MG63 (cell line): Measurements from ENCODE around the gene KRT81. TPM values are rescaled to one million over a fixed set of nuclear protein-coding genes. Genes with fewer than 3 reads are reported as not detected.

Source experiments
- DNase-seq: peaks from one replicate; pipeline ENCODE4 v3.0.0-alpha.2; 2020
- H3K27me3 ChIP-seq: fragments of 250-450 bp; sonication (Bioruptor Pico); 2 replicates; pipeline ENCODE4 v1.5.1; 2020; ENCODE audit warnings: mild to moderate bottlenecking, moderate library complexity
- H3K36me3 ChIP-seq: fragments of 250-450 bp; sonication (Bioruptor Pico); 2 replicates; pipeline ENCODE4 v1.5.1; 2020; ENCODE audit warnings: mild to moderate bottlenecking, moderate library complexity
- H3K4me3 ChIP-seq: fragments of 250-450 bp; sonication (Bioruptor Pico); 2 replicates; pipeline ENCODE4 v1.5.1; 2020; ENCODE audit warnings: mild to moderate bottlenecking, moderate library complexity
- H3K9me3 ChIP-seq: fragments of 250-450 bp; sonication (Bioruptor Pico); 2 replicates; pipeline ENCODE4 v1.5.1; 2020; ENCODE audit warnings: mild to moderate bottlenecking, moderate library complexity
- total RNA-seq: library from RNA; depleted of rRNA; stranded (reverse); fragments of >200 nt; shearing (Covaris generic); gene quantifications from 2 replicates; pipeline ENCODE4 v1.2.3, GENCODE V29; 2014; ENCODE audit warnings: low replicate concordance; rRNA removed

Gene KRT81
- 2.2 and 3.8 TPM in 2 replicates for total RNA-seq

DNA sequence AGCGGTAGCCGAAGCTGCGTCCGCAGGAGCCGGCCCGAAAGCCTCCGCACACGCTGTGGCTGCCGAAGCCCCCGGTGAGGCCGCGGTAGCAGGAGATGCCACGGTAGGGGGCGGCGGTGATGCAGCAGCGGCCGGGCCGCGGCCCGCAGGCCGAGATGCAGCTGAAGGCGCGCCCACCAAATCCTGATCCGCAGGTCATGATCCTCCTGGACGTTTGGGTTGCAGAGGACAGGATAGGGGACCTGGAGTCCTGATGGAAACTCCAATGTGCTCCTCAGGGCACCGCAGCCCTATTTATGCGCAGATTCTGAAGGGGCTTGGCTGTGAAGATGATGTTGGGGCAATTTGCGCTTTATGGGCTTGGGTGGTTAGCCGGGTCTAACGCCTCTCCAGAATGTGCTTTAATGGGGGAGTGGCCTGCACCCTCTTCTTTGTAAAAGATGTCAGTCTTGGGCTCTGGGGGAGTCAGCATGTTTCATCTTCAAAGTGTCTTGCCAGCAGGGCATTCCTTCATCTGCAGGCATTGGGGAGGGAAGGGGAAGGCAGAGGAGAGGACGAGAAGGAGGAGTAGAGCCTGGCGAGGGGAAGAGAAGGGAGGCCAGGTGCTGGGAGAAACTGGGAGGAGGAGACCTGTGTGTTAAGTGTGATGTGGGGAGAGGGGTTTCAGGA lies at the start of gene KRT81:
TSS of gene KRT81 (minus strand) at position 268 of the 669 bp plus-strand sequence. CDS start at position 199, 69 bp downstream.
- Histone ChIP-seq H3K9me3 (no peaks in the 10 kb centered on the region), H3K27me3 (no peaks in the 10 kb centered on the region), H3K36me3 (no peaks in the 10 kb centered on the region), H3K4me3 (no peak within 1 kb of the TSS)
- no peak for DNase-seq

DNA sequence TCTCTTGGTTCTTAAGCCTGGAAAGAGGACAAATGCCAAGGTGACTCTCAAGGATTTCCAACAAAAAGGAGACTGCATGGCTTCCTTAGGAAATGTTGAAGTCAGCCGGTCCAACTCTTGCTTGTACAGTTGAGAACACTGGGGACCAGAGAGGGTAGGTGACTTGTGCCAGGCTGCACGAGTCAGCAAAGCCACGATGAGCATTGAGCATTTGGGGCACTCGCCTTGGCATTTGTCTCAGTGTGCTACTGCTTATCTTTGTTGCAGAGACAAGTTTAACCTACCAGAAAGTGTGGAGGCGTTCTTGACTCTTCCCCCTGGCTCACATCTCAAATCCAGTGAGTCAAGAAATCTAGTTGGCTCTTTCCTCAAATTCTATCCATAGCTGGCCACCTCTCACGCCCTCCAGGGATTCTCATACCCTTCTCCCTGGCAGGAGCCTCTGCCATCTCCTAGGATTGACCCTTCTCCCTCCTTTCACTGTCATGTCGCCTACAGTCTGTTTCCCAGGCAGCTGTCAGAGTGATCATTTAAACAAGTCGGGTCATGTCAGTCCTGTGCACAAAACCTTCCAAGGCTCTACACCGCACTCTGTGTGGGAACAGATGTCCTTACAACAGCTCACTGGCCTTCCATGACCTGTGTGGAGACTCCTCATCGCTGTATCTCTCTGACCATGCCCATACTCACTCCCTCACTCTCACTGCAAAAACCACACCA lies 47.1 kb upstream of the KRT81 start:
- DNase-seq: peak; percentile 59
- Histone ChIP-seq H3K27me3 (no peaks in the 10 kb centered on the region), H3K36me3 (no peaks in the 10 kb centered on the region), H3K9me3 (peaks cover 2% of the 10 kb centered on the region; the same call in 1 of the 2 replicates), H3K4me3 (no peak overlapping the region)

- Histone ChIP-seq H3K9me3 (peaks cover 2% of the 10 kb centered on the region; the same call in 1 of the 2 replicates), H3K4me3 (no peak overlapping the region), H3K36me3 (no peaks in the 10 kb centered on the region), H3K27me3 (no peaks in the 10 kb centered on the region)
- no peak for DNase-seq
Observed at GRCh38 chr12:52337054-52337453, 45.7 kb upstream of the KRT81 start.

- peaks cover 2% of the 10 kb centered on the region; the same call in 1 of the 2 replicates for H3K9me3 ChIP-seq
- no peak overlapping the region for H3K4me3 ChIP-seq
- H3K36me3 ChIP-seq: no peaks in the 10 kb centered on the region
- no peak for DNase-seq
- H3K27me3 ChIP-seq: no peaks in the 10 kb centered on the region
Observed at GRCh38 chr12:52336641-52337040, 45.3 kb upstream of the KRT81 start.

DNA sequence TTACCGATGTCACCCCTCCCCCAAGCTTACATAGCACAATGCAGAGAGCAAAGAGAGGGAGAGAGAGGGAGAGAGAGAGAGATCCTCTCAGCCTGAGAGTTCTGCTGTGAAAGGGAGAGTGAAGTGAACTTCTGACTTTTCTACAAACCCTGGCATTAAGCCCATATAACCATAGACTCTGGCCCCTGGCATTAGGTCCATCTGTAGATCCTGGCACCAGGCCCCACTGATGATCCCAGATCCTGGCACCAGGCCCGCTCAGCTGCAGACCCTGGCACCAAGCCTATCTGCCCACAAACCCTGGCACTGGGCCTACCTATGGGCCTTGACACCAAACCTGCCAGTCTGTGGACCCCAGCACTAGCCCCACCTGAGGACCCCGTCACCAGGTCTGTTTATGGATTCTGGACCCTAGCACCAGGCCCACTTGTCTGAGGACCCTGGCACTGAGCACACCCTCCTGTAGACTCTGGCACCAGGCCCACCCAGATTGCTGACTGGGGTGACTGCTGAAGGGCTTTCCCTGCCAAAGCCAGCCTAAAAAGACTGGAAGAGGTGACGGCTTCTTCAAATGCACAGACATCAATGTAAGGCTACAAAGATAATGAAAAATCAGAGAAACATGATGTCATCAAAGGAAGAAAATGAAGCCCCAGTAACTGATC lies 44.4 kb upstream of the KRT81 start:
- no peak overlapping the region for H3K4me3 ChIP-seq
- DNase-seq: no peak
- no peaks in the 10 kb centered on the region for H3K36me3 ChIP-seq
- no peaks in the 10 kb centered on the region for H3K27me3 ChIP-seq
- peaks cover 2% of the 10 kb centered on the region; the same call in 1 of the 2 replicates for H3K9me3 ChIP-seq

DNA sequence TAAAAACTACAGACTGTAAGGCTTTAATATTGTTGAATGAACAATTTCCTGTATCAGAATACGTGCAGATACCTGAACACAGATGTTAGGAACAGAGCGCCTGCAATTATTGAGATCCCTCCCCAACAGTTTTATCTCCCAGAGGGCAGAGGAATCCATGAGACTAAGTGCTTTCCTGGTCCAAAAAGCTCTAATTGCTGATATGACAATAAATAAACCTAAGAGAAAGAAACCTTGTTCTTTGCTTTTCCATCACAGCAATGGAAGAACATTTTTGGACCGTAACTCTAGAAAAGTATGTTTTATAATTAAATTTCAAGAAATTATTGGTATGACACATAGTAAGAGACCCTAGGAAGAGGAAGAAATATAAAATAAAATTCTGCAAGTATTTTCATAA lies 42.9 kb upstream of the KRT81 start:
- peaks cover 2% of the 10 kb centered on the region; the same call in 1 of the 2 replicates for H3K9me3 ChIP-seq
- H3K27me3 ChIP-seq: no peaks in the 10 kb centered on the region
- H3K4me3 ChIP-seq: no peak overlapping the region
- no peaks in the 10 kb centered on the region for H3K36me3 ChIP-seq
- DNase-seq: no peak

GRCh38 chr12:52333321-52333720 lies 42.0 kb upstream of the KRT81 start:
- H3K27me3 ChIP-seq: no peaks in the 10 kb centered on the region

DNA sequence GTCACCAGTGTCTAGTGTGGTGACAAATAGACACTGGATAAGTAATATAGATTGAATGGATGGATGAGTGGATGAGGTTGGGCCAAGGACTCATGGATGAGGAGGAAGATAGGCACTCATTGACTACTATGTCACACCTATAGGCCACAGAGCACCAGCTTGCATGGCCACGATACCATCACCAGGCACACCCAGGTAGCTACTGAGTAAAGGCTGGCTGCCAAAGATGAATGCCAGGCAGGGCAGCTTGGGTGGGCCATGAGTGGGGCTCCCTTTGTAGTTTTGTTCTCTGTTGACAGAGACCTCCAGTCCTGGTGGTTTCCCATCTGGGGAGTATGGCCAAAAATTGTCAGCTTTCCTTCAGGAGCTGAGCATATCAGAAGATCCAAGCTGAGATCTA lies 41.0 kb upstream of the KRT81 start:
- no peaks in the 10 kb centered on the region for H3K27me3 ChIP-seq
- no peaks in the 10 kb centered on the region for H3K36me3 ChIP-seq
- no peak overlapping the region for H3K4me3 ChIP-seq
- H3K9me3 ChIP-seq: peaks cover 2% of the 10 kb centered on the region; the same call in 1 of the 2 replicates
- DNase-seq: no peak

More at GRCh38 chr12:52333321-52333720, 42.0 kb upstream of the KRT81 start:
- H3K9me3 ChIP-seq: peaks cover 2% of the 10 kb centered on the region; the same call in 1 of the 2 replicates
- H3K36me3 ChIP-seq: no peaks in the 10 kb centered on the region
- DNase-seq: no peak
- no peak overlapping the region for H3K4me3 ChIP-seq

DNA sequence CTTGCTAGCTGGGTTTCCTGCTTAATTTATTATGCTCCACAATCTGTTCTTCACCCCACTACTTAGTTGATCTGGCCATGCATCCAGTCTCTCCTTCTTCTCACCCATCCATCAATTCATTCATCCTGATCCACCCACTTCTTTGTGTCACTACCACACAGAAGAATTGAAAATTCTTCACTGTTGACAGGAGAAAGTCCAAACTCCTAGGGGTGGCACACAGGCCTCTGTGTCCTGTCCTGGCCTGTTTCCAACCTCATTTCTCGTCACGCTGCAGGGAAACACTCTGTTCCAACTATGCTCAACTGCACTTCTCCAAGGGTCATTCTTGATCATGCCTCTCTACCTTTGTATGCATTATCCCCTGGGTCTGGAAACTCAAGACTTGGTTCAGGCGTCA lies 40.5 kb upstream of the KRT81 start:
- DNase-seq: no peak
- peaks cover 2% of the 10 kb centered on the region; the same call in 1 of the 2 replicates for H3K9me3 ChIP-seq

DNA sequence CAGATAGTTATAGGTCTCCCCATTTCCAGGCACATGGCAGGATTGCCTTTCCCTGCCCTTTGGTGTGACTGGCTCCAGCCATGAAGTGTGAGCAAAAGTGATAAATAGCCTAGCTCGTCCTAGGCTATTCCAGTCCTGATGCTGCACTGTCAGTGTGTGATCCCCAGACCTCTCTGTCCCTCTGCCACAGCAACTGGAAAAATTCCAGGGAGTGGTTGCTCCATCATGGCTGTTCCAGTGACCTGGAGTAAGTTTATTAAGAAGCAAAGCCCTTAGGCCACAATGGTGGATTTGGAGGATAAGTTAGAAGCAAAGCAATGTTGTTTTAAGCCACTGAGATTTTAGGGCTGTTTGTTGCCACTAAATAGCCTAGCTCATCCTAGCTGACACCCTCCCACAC lies 39.7 kb upstream of the KRT81 start:
- no peak overlapping the region for H3K4me3 ChIP-seq
- DNase-seq: no peak
- H3K36me3 ChIP-seq: no peaks in the 10 kb centered on the region
- peaks cover 2% of the 10 kb centered on the region; the same call in 1 of the 2 replicates for H3K9me3 ChIP-seq
- no peaks in the 10 kb centered on the region for H3K27me3 ChIP-seq

More for the DNA sequence above, 40.5 kb upstream of the KRT81 start:
- H3K27me3 ChIP-seq: no peaks in the 10 kb centered on the region
- H3K4me3 ChIP-seq: no peak overlapping the region
- H3K36me3 ChIP-seq: no peaks in the 10 kb centered on the region

GRCh38 chr12:52327830-52328500 lies 36.6 kb upstream of the KRT81 start:
- Histone ChIP-seq H3K36me3 (no peaks in the 10 kb centered on the region), H3K27me3 (no peaks in the 10 kb centered on the region), H3K4me3 (no peak overlapping the region), H3K9me3 (no peaks in the 10 kb centered on the region)
- no peak for DNase-seq

- no peak overlapping the region for H3K4me3 ChIP-seq
- H3K9me3 ChIP-seq: no peaks in the 10 kb centered on the region
- DNase-seq: peak; percentile 86
- H3K27me3 ChIP-seq: no peaks in the 10 kb centered on the region
- H3K36me3 ChIP-seq: no peaks in the 10 kb centered on the region
Observed at GRCh38 chr12:52327052-52327829, 35.9 kb upstream of the KRT81 start.

DNA sequence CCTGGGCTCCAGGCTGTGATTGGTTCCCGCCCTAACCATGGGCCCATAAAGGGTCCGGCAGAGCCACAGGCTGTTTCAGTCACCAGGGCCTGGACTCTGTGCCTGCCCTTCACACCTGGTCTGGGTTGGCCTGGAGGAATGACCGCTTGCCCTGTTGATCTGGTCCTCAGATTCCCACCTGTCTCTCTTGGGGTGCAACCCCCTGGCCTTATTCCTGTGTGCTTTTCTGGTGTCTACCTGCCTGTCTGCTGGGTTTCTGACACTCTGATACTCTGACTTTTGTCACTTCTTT lies 32.8 kb upstream of the KRT81 start:
- no peaks in the 10 kb centered on the region for H3K27me3 ChIP-seq
- DNase-seq: no peak

DNA sequence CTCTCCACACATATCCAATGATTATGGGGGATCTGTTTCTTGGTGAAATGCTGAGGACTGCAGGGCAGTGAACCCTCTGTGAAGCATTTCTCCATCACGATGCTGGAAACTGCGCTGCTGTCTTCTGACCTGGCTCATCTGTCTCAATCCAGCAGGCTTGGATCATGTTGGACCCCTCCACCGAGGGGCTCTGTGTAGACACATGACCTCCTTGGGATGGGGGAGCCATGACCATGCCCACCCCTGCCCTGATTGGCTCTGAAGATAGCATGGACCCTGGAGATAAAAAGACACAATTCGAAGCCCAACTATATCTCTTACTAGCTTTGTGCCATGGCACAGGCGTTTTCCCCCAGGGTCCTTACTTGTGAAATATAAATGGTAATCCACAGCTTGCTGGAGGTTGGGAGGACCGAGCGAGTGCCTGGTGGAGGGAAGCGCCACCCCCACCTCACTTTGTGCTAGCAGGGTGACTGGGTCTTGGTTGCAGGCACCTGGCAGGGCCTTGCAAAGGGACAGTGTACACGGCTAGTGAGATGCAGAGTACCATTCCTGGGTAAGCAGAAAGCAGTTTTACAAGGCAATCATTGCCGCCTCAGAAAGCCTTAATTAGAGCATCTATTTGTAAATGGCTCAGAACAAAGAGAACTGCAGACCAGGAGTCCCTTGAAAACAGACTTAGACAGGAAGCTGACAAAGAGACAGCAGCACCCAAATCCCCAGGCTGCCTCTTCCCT lies 32.2 kb upstream of the KRT81 start:
- Histone ChIP-seq H3K9me3 (no peaks in the 10 kb centered on the region), H3K4me3 (no peak overlapping the region), H3K36me3 (no peaks in the 10 kb centered on the region), H3K27me3 (no peaks in the 10 kb centered on the region)
- DNase-seq: no peak

More for the DNA sequence above, 32.8 kb upstream of the KRT81 start:
- Histone ChIP-seq H3K9me3 (no peaks in the 10 kb centered on the region), H3K4me3 (no peak overlapping the region), H3K36me3 (no peaks in the 10 kb centered on the region)

DNA sequence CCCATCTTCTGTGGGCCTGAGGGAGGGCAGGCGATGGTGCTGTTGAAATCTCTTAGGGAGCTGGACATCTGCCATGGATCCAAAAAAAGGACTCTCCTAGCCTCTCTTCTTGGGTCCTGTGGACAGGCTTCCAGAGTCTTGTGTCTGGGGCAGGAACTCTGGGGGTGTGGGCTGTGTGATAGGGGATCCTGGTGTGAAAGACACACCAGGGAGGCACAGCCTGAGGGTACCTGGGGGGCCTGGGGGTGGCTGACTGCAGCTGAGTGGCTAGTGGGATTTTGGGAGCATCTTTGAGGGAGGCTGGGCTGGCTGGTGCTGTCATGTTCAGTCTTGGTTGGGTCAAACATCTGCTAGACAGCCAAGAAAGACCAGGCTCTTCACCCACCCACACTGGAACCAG lies 31.7 kb upstream of the KRT81 start:
- Histone ChIP-seq H3K27me3 (no peaks in the 10 kb centered on the region), H3K9me3 (no peaks in the 10 kb centered on the region), H3K4me3 (no peak overlapping the region), H3K36me3 (no peaks in the 10 kb centered on the region)
- DNase-seq: no peak

GRCh38 chr12:52322069-52322468 lies 30.7 kb upstream of the KRT81 start:
- Histone ChIP-seq H3K27me3 (no peaks in the 10 kb centered on the region), H3K36me3 (no peaks in the 10 kb centered on the region), H3K4me3 (no peak overlapping the region), H3K9me3 (no peaks in the 10 kb centered on the region)
- no peak for DNase-seq
